K562 (cell line): Measurements from ENCODE around the gene GLI3.

Experiments used
- MECOM ChIP-seq: fragments of 250-450 bp; sonication (Bioruptor Pico); IDR thresholded peaks from 2 replicates; pipeline ENCODE4 v1.8.0; 2022; ENCODE audit warnings: inconsistent platforms
- PML ChIP-seq: IDR thresholded peaks from 2 replicates; pipeline ENCODE4 v1.6.1; 2012; ENCODE audit warnings: low read length, inconsistent platforms
- RBM14 ChIP-seq: fragments of 200-400 bp; formaldehyde crosslinking; IDR thresholded peaks from 2 replicates; pipeline ENCODE4 v1.6.1; 2018; ENCODE audit warnings: low read depth, mild to moderate bottlenecking, low read length, moderate library complexity, borderline replicate concordance; ENCODE audit not compliant: insufficient read depth
- SIN3A ChIP-seq, 2 experiments: fragments of 150-350 bp in 1 of 2; IDR thresholded peaks; 2 replicates each; pipeline ENCODE4 v1.6.1; 2011 to 2016; ENCODE audit warnings: borderline replicate concordance in 2 of 2, low read depth in 2 of 2, low read length in 2 of 2, mild to moderate bottlenecking in 2 of 2, moderate library complexity in 2 of 2; ENCODE audit not compliant: control insufficient read depth in 1 of 2
- TARDBP ChIP-seq: fragments of 450-650 bp; IDR thresholded peaks from 2 replicates; pipeline ENCODE4 v1.6.1; 2016

- TF ChIP-seq PML, result no peak
- TF ChIP-seq RBM14, result no peak
- TF ChIP-seq MECOM (CRISPR knock-in tag), result no peak
- TF ChIP-seq TARDBP, result no peak
- no peak for TF ChIP-seq SIN3A (IDR thresholded peaks at IDR 0.05; ENCODE audit: borderline replicate concordance in 2 of 2, control insufficient read depth in 1 of 2, low read depth in 2 of 2, low read length in 2 of 2)
Observed at GRCh38 chr7:42128703-42129102, 108.3 kb downstream of the GLI3 start.
